Brain microvascular endothelial cell (primary cell): Measurements from ENCODE around the gene CAPNS2.

Experiments
- DNase-seq: peaks from one replicate; pipeline ENCODE4 v3.0.0-alpha.2; 2020
- H3K27ac ChIP-seq: fragments of 250-450 bp; sonication (Bioruptor Pico); 2 replicates; pipeline ENCODE4 v1.5.1; 2020; ENCODE audit warnings: mild to moderate bottlenecking, moderate library complexity
- H3K27me3 ChIP-seq: fragments of 250-450 bp; sonication (Bioruptor Pico); replicated peaks from 2 replicates; pipeline ENCODE4 v1.5.1; 2020; ENCODE audit warnings: mild to moderate bottlenecking
- H3K36me3 ChIP-seq: fragments of 250-450 bp; sonication (Bioruptor Pico); replicated peaks from 2 replicates; pipeline ENCODE4 v1.5.1; 2020; ENCODE audit warnings: mild to moderate bottlenecking
- H3K4me3 ChIP-seq: 2 replicates; pipeline ENCODE4 v1.5.1; 2011; ENCODE audit warnings: low read depth, mild to moderate bottlenecking, control low read depth, low read length, moderate library complexity
- in situ Hi-C: cut with HindIII; loops from 2 replicates; pipeline ENCODE4 v1.10.0; 2017; ENCODE audit warnings: low sequenced_read_pairs, low pct_ligation_motif_present
- TF ChIP-seq, protein P1 (sequence below): IDR thresholded peaks from 2 replicates; pipeline ENCODE4 v1.5.1; 2011; ENCODE audit warnings: low read depth, mild to moderate bottlenecking, moderate library complexity, low read length, control low read depth, inconsistent platforms; ENCODE audit errors: missing control alignments

Gene CAPNS2

DNA sequence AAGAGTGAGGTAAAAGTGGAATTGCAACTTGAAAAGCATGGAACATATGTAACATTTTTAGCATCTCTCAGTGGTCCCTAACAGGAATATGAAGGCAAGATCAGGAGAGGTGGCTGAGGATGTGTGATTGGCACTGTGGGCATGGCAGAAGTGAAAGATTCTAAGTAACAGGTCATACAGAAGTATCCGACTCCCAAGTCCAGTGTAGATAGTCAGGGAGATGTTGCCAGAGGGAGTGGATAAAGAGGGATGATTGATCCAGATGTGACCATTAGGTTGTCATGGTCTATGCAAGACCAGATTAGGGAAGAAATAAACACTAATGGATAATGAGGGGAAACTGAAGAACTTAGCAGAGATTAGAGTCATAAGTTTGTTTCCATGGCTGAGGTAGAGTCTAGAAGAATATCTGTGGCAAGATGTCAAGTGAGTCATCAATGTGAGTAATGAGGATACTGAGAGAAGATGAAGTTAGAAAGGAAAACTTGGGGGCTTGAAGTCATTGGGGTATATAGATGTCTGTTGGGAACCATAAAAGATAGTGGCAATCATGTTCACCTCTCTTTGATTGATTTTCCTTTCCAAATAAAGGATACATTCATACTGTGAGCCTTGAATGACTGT lies 23.9 kb upstream of the CAPNS2 start:
- in situ Hi-C loops = no loop called here
- peak; percentile 69 for DNase-seq
- H3K27ac ChIP-seq = no peak overlapping the region
- TF ChIP-seq, protein P1, sequence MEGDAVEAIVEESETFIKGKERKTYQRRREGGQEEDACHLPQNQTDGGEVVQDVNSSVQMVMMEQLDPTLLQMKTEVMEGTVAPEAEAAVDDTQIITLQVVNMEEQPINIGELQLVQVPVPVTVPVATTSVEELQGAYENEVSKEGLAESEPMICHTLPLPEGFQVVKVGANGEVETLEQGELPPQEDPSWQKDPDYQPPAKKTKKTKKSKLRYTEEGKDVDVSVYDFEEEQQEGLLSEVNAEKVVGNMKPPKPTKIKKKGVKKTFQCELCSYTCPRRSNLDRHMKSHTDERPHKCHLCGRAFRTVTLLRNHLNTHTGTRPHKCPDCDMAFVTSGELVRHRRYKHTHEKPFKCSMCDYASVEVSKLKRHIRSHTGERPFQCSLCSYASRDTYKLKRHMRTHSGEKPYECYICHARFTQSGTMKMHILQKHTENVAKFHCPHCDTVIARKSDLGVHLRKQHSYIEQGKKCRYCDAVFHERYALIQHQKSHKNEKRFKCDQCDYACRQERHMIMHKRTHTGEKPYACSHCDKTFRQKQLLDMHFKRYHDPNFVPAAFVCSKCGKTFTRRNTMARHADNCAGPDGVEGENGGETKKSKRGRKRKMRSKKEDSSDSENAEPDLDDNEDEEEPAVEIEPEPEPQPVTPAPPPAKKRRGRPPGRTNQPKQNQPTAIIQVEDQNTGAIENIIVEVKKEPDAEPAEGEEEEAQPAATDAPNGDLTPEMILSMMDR = no peak
- no peaks in the 10 kb centered on the region for H3K27me3 ChIP-seq
- H3K4me3 ChIP-seq = no peak overlapping the region
- no peaks in the 10 kb centered on the region for H3K36me3 ChIP-seq

DNA sequence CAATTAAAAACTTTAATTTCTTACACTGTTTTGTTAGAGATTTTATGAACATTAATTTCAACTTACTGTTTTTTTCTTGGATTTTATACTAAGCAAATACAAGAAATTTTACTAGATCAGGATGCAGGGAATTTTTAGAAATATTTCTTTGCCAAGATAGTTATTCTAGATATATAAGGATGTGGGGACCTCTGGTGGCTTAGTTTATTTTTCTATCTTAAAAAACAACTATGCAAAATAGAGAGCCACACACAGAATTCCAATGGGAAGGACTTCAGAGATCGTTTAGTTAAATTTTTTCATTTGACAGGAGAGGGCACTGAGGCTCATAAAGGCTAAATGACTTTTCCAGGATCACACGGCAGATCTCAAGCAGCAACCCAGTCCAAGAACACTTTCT lies 23.0 kb upstream of the CAPNS2 start:
- in situ Hi-C loops = no loop called here
- Histone ChIP-seq H3K27me3 (no peaks in the 10 kb centered on the region), H3K27ac (no peak overlapping the region), H3K36me3 (no peaks in the 10 kb centered on the region), H3K4me3 (no peak overlapping the region)
- no peak for DNase-seq
- TF ChIP-seq, protein P1 = no peak

DNA sequence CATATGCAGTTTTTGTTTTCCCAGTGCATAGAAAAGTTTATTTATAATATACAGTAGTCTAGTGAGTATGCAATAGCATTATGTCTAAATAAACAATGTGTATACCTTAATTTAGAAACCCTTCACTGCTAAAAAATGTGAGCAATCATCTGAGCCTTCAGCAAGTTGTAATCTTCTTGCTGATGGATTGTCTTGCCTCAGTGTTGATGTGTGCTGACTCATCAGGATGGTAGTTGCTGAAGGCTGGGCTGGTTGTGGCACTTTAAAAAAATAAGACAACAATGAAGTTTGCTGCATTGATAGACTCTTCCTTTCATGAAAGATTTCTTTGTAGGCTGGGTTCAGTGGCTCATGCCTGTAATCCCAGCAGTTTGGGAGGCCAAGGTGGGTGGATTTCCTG lies 13.9 kb upstream of the CAPNS2 start:
- TF ChIP-seq, protein P1 = no peak
- no peaks in the 10 kb centered on the region for H3K36me3 ChIP-seq
- peak; percentile 80 for DNase-seq
- H3K27me3 ChIP-seq = no peaks in the 10 kb centered on the region
- H3K27ac ChIP-seq = no peak overlapping the region
- H3K4me3 ChIP-seq = no peak overlapping the region
- in situ Hi-C loops = no loop called here

DNA sequence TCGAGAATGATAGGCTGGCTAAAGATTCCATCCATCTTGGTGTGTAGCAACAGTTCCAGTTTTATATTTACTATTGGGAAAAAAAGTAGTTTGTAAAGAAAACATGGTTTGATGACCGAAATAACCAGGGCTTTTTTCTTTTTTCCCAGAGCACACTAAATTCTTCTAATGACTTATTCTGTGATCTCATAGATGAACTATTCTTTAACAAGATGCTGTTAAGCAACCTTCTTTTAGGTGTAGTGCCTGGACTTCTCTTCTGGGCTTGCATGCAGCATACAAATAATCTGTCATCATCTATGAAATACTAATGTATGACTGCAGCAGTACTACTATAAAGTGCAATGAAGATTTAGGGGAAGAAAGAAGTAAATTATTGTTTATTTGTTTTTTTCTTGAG lies 11.0 kb upstream of the CAPNS2 start:
- Histone ChIP-seq H3K27ac (no peak overlapping the region), H3K4me3 (no peak overlapping the region), H3K36me3 (no peaks in the 10 kb centered on the region), H3K27me3 (no peaks in the 10 kb centered on the region)
- TF ChIP-seq, protein P1 = no peak
- in situ Hi-C loops = no loop called here
- no peak for DNase-seq

DNA sequence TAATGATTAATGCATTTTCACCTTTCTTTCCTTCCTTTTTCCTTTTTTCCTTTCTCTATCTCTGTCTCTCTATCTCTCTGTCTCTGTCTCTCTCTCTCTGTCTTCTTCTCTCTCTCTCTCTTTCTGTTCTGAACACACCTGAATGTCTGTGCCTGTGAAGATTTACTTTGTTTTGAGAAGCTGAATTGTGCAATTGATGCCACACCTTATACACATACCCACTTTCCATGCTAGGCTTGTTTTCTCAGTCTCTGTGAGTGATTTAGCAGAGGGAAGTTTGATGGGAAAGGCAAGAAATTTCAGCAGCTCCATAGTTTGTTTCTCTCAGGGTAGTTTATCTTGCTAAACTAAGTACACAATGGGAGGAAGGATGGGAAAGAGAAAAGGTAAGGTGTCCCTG lies 9.3 kb upstream of the CAPNS2 start:
- in situ Hi-C loops = no loop called here
- no peak for DNase-seq
- no peak overlapping the region for H3K27ac ChIP-seq
- no peak overlapping the region for H3K4me3 ChIP-seq
- no peaks in the 10 kb centered on the region for H3K36me3 ChIP-seq
- H3K27me3 ChIP-seq = no peaks in the 10 kb centered on the region
- TF ChIP-seq, protein P1 = no peak

DNA sequence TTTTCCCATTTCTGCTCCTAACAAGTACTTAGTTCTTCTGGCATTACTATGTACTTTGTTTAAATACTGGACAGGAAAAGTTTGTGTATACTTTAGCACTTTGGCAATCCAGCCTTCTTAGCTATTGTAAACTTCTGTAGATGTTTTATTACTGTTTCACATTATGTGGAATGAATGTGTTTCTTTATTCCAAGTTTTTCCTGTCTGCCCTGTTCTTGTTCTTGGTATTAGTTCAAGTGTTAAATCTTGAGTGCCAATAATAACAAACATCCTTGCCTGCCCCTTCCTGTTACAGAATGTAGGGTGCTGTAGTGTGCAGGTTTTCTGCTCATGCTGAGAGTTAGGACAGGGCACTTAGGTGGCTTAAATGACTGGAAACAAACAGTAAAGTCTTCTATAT lies 7.3 kb upstream of the CAPNS2 start:
- Histone ChIP-seq H3K27ac (no peak overlapping the region), H3K36me3 (no peaks in the 10 kb centered on the region), H3K27me3 (no peaks in the 10 kb centered on the region), H3K4me3 (no peak overlapping the region)
- in situ Hi-C loops = no loop called here
- TF ChIP-seq, protein P1 = no peak
- no peak for DNase-seq
